Neutrophil (primary cell): ENCODE measurements around the gene INPP5F.

Source experiments
- H3K27ac ChIP-seq: fragments of 200-600 bp; sonication (generic); 2 replicates; pipeline ENCODE4 v1.5.1; 2016; ENCODE audit warnings: mild to moderate bottlenecking, moderate library complexity
- H3K27me3 ChIP-seq: fragments of 200-600 bp; sonication (generic); 2 replicates; pipeline ENCODE4 v1.6.0; 2016; ENCODE audit warnings: mild to moderate bottlenecking
- H3K36me3 ChIP-seq: fragments of 200-600 bp; sonication (generic); 2 replicates; pipeline ENCODE4 v1.5.1; 2017
- H3K4me1 ChIP-seq, 2 experiments: fragments of 200-600 bp in 1 of 2; sonication (generic) in 1 of 2; 1 replicate in 1 of 2; 2 replicates in 1 of 2; pipeline versions ENCODE4 v1.5.1 to v1.6.1; 2013 to 2016; ENCODE audit warnings: low read depth in 1 of 2, low read length in 1 of 2, mild to moderate bottlenecking in 1 of 2, moderate library complexity in 1 of 2; ENCODE audit not compliant: control insufficient read depth in 1 of 2, insufficient read depth in 1 of 2
- H3K4me3 ChIP-seq, 2 experiments: fragments of 200-600 bp in 1 of 2; sonication (generic) in 1 of 2; 1 replicate in 1 of 2; 2 replicates in 1 of 2; pipeline ENCODE4 v1.5.1; 2013 to 2016; ENCODE audit warnings: low read depth in 1 of 2, low read length in 1 of 2, mild to moderate bottlenecking in 1 of 2, moderate library complexity in 1 of 2
- H3K9me3 ChIP-seq: fragments of 200-600 bp; sonication (generic); 2 replicates; pipeline ENCODE4 v1.5.1; 2016
- TF ChIP-seq, protein P1 (sequence below): fragments of 200-600 bp; sonication (generic); IDR thresholded peaks from 2 replicates; pipeline ENCODE4 v1.5.1; 2016; ENCODE audit warnings: antibody characterized with exemption

The INPP5F gene

DNA sequence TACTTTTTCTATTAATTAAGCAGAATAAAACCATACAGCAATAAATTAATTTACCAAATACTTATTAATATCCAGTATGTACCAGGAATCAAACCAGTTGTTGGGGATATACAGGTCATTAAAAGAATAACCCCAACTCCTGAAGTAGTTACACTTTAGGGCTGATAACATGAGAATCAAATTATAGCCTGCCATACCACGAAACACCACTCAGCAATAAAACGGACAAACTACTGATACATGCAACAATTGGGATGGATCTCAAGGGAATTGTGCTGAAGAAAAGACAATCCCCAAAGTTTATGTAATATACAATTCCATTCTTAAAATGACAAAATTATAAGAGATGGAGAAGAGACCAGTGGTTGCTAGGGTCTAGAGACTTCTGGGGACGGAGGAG lies 124.1 kb downstream of the INPP5F start:
- peaks cover 67% of the 10 kb centered on the region for H3K36me3 ChIP-seq
- H3K4me1 ChIP-seq, result peaks cover 43 to 58% of the 10 kb centered on the region in 2 experiments
- peak overlapping the region; percentile 78 for H3K27ac ChIP-seq
- TF ChIP-seq, protein P1, sequence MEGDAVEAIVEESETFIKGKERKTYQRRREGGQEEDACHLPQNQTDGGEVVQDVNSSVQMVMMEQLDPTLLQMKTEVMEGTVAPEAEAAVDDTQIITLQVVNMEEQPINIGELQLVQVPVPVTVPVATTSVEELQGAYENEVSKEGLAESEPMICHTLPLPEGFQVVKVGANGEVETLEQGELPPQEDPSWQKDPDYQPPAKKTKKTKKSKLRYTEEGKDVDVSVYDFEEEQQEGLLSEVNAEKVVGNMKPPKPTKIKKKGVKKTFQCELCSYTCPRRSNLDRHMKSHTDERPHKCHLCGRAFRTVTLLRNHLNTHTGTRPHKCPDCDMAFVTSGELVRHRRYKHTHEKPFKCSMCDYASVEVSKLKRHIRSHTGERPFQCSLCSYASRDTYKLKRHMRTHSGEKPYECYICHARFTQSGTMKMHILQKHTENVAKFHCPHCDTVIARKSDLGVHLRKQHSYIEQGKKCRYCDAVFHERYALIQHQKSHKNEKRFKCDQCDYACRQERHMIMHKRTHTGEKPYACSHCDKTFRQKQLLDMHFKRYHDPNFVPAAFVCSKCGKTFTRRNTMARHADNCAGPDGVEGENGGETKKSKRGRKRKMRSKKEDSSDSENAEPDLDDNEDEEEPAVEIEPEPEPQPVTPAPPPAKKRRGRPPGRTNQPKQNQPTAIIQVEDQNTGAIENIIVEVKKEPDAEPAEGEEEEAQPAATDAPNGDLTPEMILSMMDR, result no peak
- H3K27me3 ChIP-seq, result no peaks in the 10 kb centered on the region
- H3K9me3 ChIP-seq, result no peaks in the 10 kb centered on the region
- peak overlapping the region in 1 of 2 experiments; percentile 21 for H3K4me3 ChIP-seq

DNA sequence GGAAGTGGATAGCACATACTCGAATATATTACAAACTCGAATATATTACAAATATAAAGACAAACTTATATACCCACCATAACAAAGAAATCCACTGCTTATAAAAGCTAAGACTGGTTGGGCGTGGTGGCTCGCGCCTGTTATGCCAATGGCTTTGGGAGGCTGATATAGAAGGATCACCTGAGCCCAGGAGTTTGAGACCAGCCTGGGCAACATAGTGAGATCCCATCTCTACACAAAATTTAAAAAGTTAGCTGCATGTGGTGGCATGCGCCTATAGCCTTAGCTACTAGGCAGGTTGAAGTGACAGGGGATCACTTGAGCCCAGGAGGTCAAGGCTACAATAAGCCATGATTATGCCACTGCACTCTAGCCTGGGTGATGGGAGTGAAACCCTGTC lies 126.4 kb downstream of the INPP5F start:
- peaks cover 35 to 36% of the 10 kb centered on the region in 2 experiments for H3K4me1 ChIP-seq
- H3K27ac ChIP-seq, result peak overlapping the region; percentile 35
- H3K9me3 ChIP-seq, result no peaks in the 10 kb centered on the region
- H3K36me3 ChIP-seq, result peaks cover 57% of the 10 kb centered on the region
- H3K4me3 ChIP-seq, result no peak overlapping the region
- no peaks in the 10 kb centered on the region for H3K27me3 ChIP-seq
- TF ChIP-seq, protein P1, result no peak

DNA sequence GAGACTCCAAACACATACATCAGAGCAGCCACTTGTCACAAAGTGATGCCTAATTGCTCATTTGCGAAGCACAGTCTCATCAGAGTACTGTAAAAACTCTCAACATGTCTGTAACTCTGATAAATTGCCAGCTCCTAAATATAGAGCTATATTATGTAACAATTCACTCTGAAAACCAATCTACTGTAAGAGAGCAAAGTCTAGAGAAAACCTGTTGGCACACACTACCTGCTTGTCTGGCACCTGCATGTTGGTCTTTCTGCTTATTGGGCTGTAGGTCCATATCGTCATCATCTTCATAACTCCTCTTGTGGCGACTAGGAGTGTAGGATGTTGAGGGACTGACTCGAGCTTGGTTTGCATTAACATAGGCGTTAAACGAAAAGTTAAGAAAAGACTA lies 127.0 kb downstream of the INPP5F start:
- Histone ChIP-seq H3K4me1 (peaks cover 34 to 35% of the 10 kb centered on the region in 2 experiments), H3K36me3 (peaks cover 55% of the 10 kb centered on the region), H3K27ac (peak overlapping the region; percentile 35), H3K27me3 (no peaks in the 10 kb centered on the region), H3K4me3 (no peak overlapping the region), H3K9me3 (no peaks in the 10 kb centered on the region)
- TF ChIP-seq, protein P1, result no peak

DNA sequence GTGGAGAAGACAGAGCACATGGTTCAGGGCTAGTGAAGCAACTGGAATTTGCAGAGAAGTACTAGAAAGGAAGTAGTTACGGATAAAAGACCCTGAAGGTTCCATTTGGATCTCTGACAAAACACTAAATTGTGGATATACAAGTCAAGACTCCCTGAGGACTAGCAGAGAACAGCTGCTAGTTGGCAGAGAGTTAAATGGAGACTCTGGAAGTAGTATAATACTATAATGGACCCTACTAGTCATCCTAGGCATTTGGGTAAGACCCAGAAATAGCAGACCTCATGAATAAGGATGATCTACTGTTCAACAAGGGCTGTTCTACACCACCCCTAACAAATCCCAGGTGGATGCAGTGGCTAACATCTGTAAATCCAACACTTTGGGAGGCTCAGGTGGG lies 127.7 kb downstream of the INPP5F start:
- peaks cover 55% of the 10 kb centered on the region for H3K36me3 ChIP-seq
- peaks cover 31 to 34% of the 10 kb centered on the region in 2 experiments for H3K4me1 ChIP-seq
- H3K9me3 ChIP-seq, result no peaks in the 10 kb centered on the region
- TF ChIP-seq, protein P1, result no peak
- no peaks in the 10 kb centered on the region for H3K27me3 ChIP-seq
- H3K27ac ChIP-seq, result peak overlapping the region; percentile 35
- no peak overlapping the region for H3K4me3 ChIP-seq

DNA sequence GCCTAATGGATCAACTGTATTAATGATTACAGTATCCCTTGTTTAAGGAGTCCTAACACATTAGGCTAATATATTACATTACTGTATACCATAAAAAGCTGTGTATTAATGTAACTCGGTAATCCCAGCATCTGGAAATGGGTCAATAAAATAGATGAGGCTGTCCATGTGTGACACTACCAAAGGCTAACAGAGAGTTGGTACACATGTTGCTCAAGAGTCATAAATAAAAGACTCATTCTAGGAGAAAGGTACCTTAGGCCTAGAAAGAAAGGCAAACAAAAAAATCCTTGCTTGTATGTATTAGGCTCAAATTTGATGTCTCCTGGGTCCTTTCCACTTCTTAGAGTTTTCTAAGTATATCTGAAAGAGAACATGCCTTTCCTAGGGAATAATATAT lies 132.2 kb downstream of the INPP5F start:
- H3K9me3 ChIP-seq, result no peaks in the 10 kb centered on the region
- TF ChIP-seq, protein P1, result no peak

More for the DNA sequence above, 132.2 kb downstream of the INPP5F start:
- Histone ChIP-seq H3K4me3 (no peak overlapping the region), H3K4me1 (peaks cover 9 to 11% of the 10 kb centered on the region in 2 experiments), H3K27ac (no peak overlapping the region), H3K27me3 (no peaks in the 10 kb centered on the region), H3K36me3 (peaks cover 32% of the 10 kb centered on the region)
